Measurements from ENCODE around the gene GRM4. TPM values are rescaled to one million over a fixed set of nuclear protein-coding genes. Genes with fewer than 3 reads are reported as not detected.

GRM4 gene
- total and polyA plus RNA-seq, 9 of the 15 experiments (the other 6 are each of a cell fraction or from before 2014, with no cell fraction given), result 0.18 TPM; not detected in 8

DNA sequence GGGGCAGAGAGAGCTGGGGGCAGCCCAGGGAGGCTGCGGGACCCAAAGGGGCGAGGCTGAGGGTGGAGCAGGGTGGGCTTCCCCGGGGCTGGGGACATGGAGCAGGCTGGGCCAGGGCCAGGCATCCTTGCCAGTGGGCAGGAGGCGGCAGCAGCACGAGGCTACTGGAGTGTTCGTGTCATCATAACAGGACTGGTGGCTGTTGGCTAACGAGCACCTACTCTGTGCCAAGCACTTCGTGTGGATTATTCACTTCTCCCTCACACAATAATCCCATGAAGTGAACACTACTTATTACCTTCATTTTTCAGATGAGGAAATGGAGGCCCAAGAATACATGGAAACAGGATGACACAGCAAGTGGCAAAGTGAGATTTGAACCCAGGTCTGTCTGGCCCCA lies 41.7 kb downstream of the GRM4 start:
- 1% methylated on average over 8 of the region's 8 CpGs for WGBS (ENCODE audit: insufficient coverage, low coverage, missing lambda C conversion rate)
- H3K79me2 ChIP-seq (ENCODE audit: control insufficient read depth, insufficient read depth, low read length), result no peaks in the 10 kb centered on the region
- no peak for DNase-seq (ENCODE audit: extremely low read depth in 1 of 4, low spot score in 3 of 4)
- no peak for TF ChIP-seq HDAC8 (tag; IDR thresholded peaks at IDR 0.05)
- no peak for TF ChIP-seq MTA2 (IDR thresholded peaks at IDR 0.05; ENCODE audit: low read depth)
- no peak for TF ChIP-seq NR2C1 (IDR thresholded peaks at IDR 0.05)
- TF ChIP-seq NR2C1 (tag; IDR thresholded peaks at IDR 0.05), result no peak
- no peak for TF ChIP-seq HMGXB4 (CRISPR knock-in tag; IDR thresholded peaks at IDR 0.05)
- TF ChIP-seq ZNF311 (CRISPR knock-in tag; IDR thresholded peaks at IDR 0.05), result no peak
- TF ChIP-seq ZNF445 (CRISPR knock-in tag; IDR thresholded peaks at IDR 0.05; ENCODE audit: low read depth), result no peak
- TF ChIP-seq POLR2B (IDR thresholded peaks at IDR 0.05; ENCODE audit: low read depth, partially characterized antibody), result no peak
- no peak for TF ChIP-seq KDM1A (IDR thresholded peaks at IDR 0.05)
- TF ChIP-seq MECOM (CRISPR knock-in tag; IDR thresholded peaks at IDR 0.05), result no peak
- TF ChIP-seq NCOA2 (IDR thresholded peaks at IDR 0.05; ENCODE audit: partially characterized antibody in 2 of 2), result no peak
- no peak for TF ChIP-seq CREB1 (IDR thresholded peaks at IDR 0.05)
- TF ChIP-seq CREB1 (CRISPR knock-in tag; IDR thresholded peaks at IDR 0.05), result no peak
- TF ChIP-seq SAFB (IDR thresholded peaks at IDR 0.05; ENCODE audit: borderline replicate concordance, low read depth, low read length), result no peak
- TF ChIP-seq, protein P1, sequence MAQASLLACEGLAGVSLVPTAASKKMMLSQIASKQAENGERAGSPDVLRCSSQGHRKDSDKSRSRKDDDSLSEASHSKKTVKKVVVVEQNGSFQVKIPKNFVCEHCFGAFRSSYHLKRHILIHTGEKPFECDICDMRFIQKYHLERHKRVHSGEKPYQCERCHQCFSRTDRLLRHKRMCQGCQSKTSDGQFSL (CRISPR knock-in tag; IDR thresholded peaks at IDR 0.05), result no peak
- TF ChIP-seq, protein P1 (tag; IDR thresholded peaks at IDR 0.05), result no peak
- TF ChIP-seq, protein P2, sequence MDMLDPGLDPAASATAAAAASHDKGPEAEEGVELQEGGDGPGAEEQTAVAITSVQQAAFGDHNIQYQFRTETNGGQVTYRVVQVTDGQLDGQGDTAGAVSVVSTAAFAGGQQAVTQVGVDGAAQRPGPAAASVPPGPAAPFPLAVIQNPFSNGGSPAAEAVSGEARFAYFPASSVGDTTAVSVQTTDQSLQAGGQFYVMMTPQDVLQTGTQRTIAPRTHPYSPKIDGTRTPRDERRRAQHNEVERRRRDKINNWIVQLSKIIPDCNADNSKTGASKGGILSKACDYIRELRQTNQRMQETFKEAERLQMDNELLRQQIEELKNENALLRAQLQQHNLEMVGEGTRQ (CRISPR knock-in tag; IDR thresholded peaks at IDR 0.05), result no peak
- TF ChIP-seq RB1 (IDR thresholded peaks at IDR 0.05; ENCODE audit: low read depth), result no peak

More for the DNA sequence above, 41.7 kb downstream of the GRM4 start:
- peaks cover 58% of the 10 kb centered on the region for H4K20me1 ChIP-seq (replicated peaks; ENCODE audit: control insufficient read depth, insufficient read depth, low read length)
- in situ Hi-C loops (cut with MboI) (no loop called here), intact Hi-C loops (cut with micrococcal nuclease) (no loop called here)
- no peak overlapping the region for H3K9ac ChIP-seq (ENCODE audit: insufficient read depth in 1 of 2, low read depth in 2 of 2, low read length in 2 of 2)
- H3K9me3 ChIP-seq (replicated peaks; ENCODE audit: control insufficient read depth, insufficient read depth, low read depth, low read length), result no peaks in the 10 kb centered on the region
- H3K27ac ChIP-seq (ENCODE audit: extremely low read depth, low read depth, low read length), result no peak overlapping the region
- H3K4me2 ChIP-seq (ENCODE audit: insufficient read depth, low read length), result no peak overlapping the region
- peaks cover 5% of the 10 kb centered on the region for H3K9me1 ChIP-seq (ENCODE audit: control insufficient read depth, insufficient read depth, low read length)
- H3K36me3 ChIP-seq (ENCODE audit: control insufficient read depth, insufficient read depth, low read length), result no peaks in the 10 kb centered on the region
- no peak overlapping the region for H3K4me3 ChIP-seq
- peaks cover 64 to 97% of the 10 kb centered on the region in 2 experiments; a peak in 4 of 5 replicates for H3K27me3 ChIP-seq (ENCODE audit: control insufficient read depth in 2 of 2, insufficient read depth in 2 of 2, low read length in 2 of 2)
- BruUV-seq (replicated peaks), result no TSS peak
- ChIA-PET CTCF (ENCODE audit: low intra/inter-chr PET ratio) (no interaction called here), POLR2A (interaction anchor here (0.9 to 1.5 kb wide), 2 partner anchors 10 to 20 kb away, joined by 3 to 4 read pairs; no protein-coding TSS in a partner anchor)
- no peak overlapping the region for H2AFZ ChIP-seq (ENCODE audit: low read depth, low read length)
- no peak for FAIRE-seq
- peaks cover 0 to 18% of the 10 kb centered on the region in 2 experiments; a peak in 2 of 5 replicates for H3K4me1 ChIP-seq (replicated peaks in 1 of 2; ENCODE audit: control insufficient read depth in 2 of 2, insufficient read depth in 2 of 2, low read length in 2 of 2)
- ATAC-seq, result no peak
